ENCODE results near the gene CBR4.

Gene CBR4

DNA sequence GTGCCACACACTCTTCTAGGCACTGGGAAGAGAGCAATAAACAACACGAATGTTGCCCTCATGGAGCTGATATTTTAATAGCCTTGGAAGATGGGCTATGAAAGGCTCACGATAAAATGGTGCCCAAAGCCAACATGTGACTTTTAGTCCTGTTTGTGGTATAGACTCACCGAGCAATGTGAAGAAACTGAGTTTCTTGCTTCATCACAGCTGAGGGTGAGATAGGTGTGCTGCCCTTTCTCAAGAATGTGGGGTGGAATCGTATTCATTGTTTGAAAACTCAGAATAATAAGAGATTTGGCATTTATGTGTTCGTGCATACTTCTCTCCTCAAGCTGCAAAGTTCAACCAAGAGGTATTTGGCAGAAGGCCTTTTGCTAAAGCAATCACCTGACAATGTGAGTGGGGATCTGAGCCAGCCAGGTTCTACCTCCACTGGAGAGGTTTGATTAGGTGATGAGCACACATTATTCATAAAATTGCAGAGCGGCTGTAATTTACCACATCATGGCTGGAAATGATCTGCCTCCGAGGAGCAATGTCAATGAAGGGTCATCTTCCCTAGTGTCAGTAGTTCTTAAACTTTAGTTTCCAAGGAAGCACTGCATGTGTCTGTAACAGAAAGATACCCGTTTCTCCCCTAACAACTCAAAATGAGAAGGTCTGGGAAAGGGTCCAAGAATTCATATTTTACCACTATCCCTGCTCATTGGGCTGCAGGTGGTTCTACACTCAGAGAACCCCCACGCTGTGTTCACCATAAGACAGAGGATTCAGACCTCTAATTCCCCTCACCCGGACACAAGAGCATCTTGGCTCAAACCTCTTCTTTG, 41.9 kb upstream of the CBR4 start:
- Histone ChIP-seq H3K36me3 (no peaks in the 10 kb centered on the region), H3K27me3 (no peaks in the 10 kb centered on the region), H3K9me3 (no peaks in the 10 kb centered on the region), H3K4me1 (no peaks in the 10 kb centered on the region), H3K4me3 (ENCODE audit: low read depth, low read length) (no peak overlapping the region)
- TF ChIP-seq, protein P1, sequence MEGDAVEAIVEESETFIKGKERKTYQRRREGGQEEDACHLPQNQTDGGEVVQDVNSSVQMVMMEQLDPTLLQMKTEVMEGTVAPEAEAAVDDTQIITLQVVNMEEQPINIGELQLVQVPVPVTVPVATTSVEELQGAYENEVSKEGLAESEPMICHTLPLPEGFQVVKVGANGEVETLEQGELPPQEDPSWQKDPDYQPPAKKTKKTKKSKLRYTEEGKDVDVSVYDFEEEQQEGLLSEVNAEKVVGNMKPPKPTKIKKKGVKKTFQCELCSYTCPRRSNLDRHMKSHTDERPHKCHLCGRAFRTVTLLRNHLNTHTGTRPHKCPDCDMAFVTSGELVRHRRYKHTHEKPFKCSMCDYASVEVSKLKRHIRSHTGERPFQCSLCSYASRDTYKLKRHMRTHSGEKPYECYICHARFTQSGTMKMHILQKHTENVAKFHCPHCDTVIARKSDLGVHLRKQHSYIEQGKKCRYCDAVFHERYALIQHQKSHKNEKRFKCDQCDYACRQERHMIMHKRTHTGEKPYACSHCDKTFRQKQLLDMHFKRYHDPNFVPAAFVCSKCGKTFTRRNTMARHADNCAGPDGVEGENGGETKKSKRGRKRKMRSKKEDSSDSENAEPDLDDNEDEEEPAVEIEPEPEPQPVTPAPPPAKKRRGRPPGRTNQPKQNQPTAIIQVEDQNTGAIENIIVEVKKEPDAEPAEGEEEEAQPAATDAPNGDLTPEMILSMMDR (IDR thresholded peaks at IDR 0.05; ENCODE audit: low read depth, low read length): no peak
- no peak for DNase-seq

DNA sequence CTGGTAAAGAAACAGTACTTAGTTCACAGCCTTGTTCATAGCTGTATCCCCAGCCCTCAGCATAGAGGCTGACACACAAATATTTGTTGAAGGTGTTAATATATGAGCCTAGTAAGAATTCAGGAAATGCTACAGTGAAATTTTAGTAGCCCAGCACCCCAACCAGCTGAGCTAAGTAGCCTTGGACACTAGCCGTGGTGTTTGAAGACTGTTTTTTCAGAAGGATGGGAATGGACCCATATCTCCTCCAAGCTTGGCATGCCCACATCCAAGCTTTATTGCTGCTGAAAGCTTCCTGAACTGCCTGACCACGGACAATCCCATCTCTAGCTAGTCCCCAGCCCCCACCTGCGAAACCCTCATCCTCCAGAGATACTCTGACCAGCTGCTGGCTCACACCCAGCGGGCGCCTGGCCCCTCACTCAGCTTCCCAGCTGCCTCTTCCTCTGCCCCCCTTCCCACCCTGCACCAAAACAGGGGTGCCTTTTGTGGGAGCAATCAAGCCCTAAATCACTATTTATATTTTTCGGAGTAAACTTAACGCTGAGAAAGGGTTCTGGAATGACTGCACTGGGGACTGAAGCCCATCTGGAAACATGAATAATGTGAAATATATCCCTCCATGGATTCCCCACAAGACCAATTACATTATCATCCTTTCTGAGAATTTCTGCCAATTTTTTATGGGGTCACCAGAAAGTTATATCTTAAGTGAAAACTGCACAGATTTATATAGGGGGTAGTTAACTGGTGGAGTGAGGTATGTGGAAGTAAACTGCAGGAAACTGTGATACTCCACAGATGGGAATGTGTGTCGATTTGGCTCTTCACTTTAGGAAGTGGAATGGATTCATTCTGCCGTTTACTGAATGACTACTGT, 41.1 kb upstream of the CBR4 start:
- TF ChIP-seq, protein P1 (IDR thresholded peaks at IDR 0.05; ENCODE audit: low read depth, low read length): no peak
- H3K4me3 ChIP-seq (ENCODE audit: low read depth, low read length): no peak overlapping the region
- no peak for DNase-seq
- no peaks in the 10 kb centered on the region for H3K9me3 ChIP-seq
- H3K4me1 ChIP-seq: no peaks in the 10 kb centered on the region
- H3K36me3 ChIP-seq: no peaks in the 10 kb centered on the region
- H3K27me3 ChIP-seq: no peaks in the 10 kb centered on the region

DNA sequence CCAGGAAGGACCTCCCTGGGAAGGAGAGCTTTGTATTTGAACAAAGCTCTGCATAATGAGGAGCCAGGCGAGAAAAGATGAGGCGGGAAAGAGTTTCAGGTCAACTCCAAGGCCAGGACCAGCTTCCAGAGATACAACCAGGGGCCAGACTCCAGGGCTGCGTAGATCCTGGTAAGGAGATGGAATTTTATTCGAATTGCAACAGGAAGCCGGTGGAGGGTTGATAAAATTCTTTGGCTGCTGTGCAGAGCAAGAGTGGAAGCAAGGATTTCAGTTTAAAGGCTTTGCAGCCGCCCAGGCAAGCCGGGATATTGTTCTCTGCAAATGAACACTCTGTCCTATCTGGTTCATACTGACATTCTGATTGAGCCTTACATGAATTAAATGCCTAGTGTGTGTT, 40.2 kb upstream of the CBR4 start:
- Histone ChIP-seq H3K27me3 (no peaks in the 10 kb centered on the region), H3K4me3 (ENCODE audit: low read depth, low read length) (no peak overlapping the region), H3K36me3 (no peaks in the 10 kb centered on the region), H3K9me3 (no peaks in the 10 kb centered on the region), H3K4me1 (no peaks in the 10 kb centered on the region)
- TF ChIP-seq, protein P1 (IDR thresholded peaks at IDR 0.05; ENCODE audit: low read depth, low read length): no peak
- DNase-seq: no peak

DNA sequence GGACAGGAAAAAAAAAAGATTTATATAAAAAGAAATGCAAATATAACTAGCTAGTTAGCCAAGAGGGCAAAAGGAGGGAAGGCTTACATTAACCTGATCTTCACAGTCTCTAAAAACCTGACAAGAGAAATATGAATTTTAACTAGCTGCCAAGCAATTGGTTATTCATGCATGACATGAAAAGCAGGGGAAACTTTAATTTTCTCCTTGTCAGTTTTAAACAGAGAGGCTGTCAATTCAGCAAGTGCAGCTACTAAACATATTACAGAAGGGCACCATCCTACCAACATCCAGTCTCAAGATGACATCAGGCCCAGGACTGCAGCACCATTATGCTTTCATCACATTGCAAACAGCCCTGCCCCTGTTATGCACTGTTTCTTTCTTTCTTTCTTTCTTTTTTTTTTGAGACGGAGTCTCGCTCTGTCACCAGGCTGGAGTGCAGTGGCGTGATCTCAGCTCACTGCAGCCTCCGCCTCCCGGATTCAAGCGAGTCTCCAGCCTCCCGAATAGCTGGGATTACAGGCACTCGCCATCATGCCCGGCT, 38.9 kb upstream of the CBR4 start:
- H3K4me1 ChIP-seq: no peaks in the 10 kb centered on the region
- TF ChIP-seq, protein P1 (IDR thresholded peaks at IDR 0.05; ENCODE audit: low read depth, low read length): no peak
- no peak for DNase-seq
- no peaks in the 10 kb centered on the region for H3K27me3 ChIP-seq
- H3K4me3 ChIP-seq (ENCODE audit: low read depth, low read length): no peak overlapping the region
- H3K36me3 ChIP-seq: no peaks in the 10 kb centered on the region
- no peaks in the 10 kb centered on the region for H3K9me3 ChIP-seq

DNA sequence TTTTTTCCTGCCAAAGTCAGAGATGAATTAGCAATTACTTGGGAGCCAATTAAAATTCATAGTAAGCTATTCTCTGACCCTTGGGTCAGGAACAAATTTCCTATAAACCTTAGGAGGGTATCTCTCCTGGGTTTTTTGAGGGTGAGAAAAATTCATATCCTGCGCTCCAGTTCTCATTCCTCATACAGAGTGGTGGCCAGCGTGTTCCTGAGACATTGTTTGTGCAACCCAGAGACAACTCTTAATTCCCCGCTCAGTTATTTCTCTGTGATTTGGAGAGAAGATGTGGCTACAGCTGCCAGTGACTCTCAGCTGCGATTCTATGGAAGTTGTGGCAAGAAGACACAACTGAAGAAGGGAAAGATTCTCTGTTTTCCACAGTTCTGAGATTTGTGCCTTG, 37.9 kb upstream of the CBR4 start:
- Histone ChIP-seq H3K4me1 (no peaks in the 10 kb centered on the region), H3K36me3 (no peaks in the 10 kb centered on the region), H3K4me3 (ENCODE audit: low read depth, low read length) (no peak overlapping the region), H3K27me3 (no peaks in the 10 kb centered on the region), H3K9me3 (no peaks in the 10 kb centered on the region)
- TF ChIP-seq, protein P1 (IDR thresholded peaks at IDR 0.05; ENCODE audit: low read depth, low read length): no peak
- DNase-seq: no peak

All from BE2C (cell line).